Cerebellar cortex (tissue), 1 donor: ENCODE measurements around the gene KLHL1.

Experiments
- DNase-seq: peaks from one replicate; pipeline ENCODE4 v3.0.0-alpha.2; 2015; ENCODE audit warnings: low spot score

KLHL1 gene

GRCh38 chr13:69872321-69873047, 235.8 kb downstream of the KLHL1 start:
- DNase-seq, result no peak

- no peak for DNase-seq
Measured at GRCh38 chr13:69866555-69866954, 241.7 kb downstream of the KLHL1 start.

GRCh38 chr13:69857183-69857821, 250.9 kb downstream of the KLHL1 start:
- DNase-seq, result peak; percentile 45

- no peak for DNase-seq
Measured at GRCh38 chr13:69856331-69856730, 251.9 kb downstream of the KLHL1 start.

GRCh38 chr13:69828527-69828926, 279.7 kb downstream of the KLHL1 start:
- no peak for DNase-seq

GRCh38 chr13:69820180-69820579, 288.1 kb downstream of the KLHL1 start:
- DNase-seq, result no peak

GRCh38 chr13:69817333-69817869, 290.9 kb downstream of the KLHL1 start:
- DNase-seq, result no peak

GRCh38 chr13:69809152-69809551, 299.1 kb downstream of the KLHL1 start:
- DNase-seq, result no peak

- DNase-seq, result no peak
Measured at GRCh38 chr13:69796256-69796655, 312.0 kb downstream of the KLHL1 start.

GRCh38 chr13:69793783-69794453, 314.3 kb downstream of the KLHL1 start:
- DNase-seq, result no peak

GRCh38 chr13:69776937-69777336, 331.3 kb downstream of the KLHL1 start:
- no peak for DNase-seq

GRCh38 chr13:69769608-69770007, 338.6 kb downstream of the KLHL1 start:
- no peak for DNase-seq

GRCh38 chr13:69761581-69761980, 346.7 kb downstream of the KLHL1 start:
- no peak for DNase-seq

- no peak for DNase-seq
Measured at GRCh38 chr13:69755101-69755500, 353.2 kb downstream of the KLHL1 start.

GRCh38 chr13:69751259-69751658, 357.0 kb downstream of the KLHL1 start:
- DNase-seq, result no peak

GRCh38 chr13:69737129-69737935, 370.9 kb downstream of the KLHL1 start:
- DNase-seq, result no peak

GRCh38 chr13:69721631-69722030, 386.6 kb downstream of the KLHL1 start:
- no peak for DNase-seq

- DNase-seq, result no peak
Measured at GRCh38 chr13:69720278-69720983, 387.8 kb downstream of the KLHL1 start.

GRCh38 chr13:69706807-69707206, 401.4 kb downstream of the KLHL1 start:
- no peak for DNase-seq

GRCh38 chr13:69704311-69704710, 403.9 kb downstream of the KLHL1 start:
- no peak for DNase-seq

GRCh38 chr13:69690999-69691398, 417.3 kb downstream of the KLHL1 start:
- no peak for DNase-seq
